NK-92 (cell line): ENCODE data around the gene RXFP4.
"Not testable (repeated sequence)": the region's sequence is repeated elsewhere in the genome, so short reads cannot be mapped to it uniquely, and the experiment has no call there.

ENCODE experiments used
- DNase-seq: peaks from one replicate; lab custom pipeline; 2025; ENCODE audit not compliant: unreplicated experiment; lab: John Stamatoyannopoulos, UW

RXFP4 gene

GRCh38 chr1:155940993-155941844, at the start of gene RXFP4:
RXFP4 (plus strand) TSS chr1:155941638; CDS start chr1:155941710, 72 bp downstream.
- no peak for DNase-seq

DNA sequence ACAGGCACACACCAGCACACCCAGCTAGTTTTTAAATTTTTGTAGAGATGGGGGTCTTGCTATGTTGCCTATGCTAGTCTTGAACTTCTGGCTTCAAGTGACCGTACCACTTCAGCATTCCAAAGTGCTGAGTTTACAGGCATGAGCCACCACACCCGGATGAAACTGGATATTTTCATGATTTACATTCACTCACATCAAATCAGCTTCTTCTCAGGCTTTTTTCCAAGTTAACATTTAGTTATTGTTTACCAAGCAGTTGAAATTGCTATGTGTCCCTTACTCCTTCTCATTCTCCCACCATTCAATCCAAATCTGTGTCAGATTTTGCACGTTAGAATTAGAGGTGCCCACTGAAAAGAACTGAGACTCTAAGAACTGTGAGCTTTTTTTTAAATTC, 48.6 kb upstream of the RXFP4 start:
- no peak for DNase-seq

GRCh38 chr1:155893389-155894142, 47.9 kb upstream of the RXFP4 start:
- no peak for DNase-seq

DNA sequence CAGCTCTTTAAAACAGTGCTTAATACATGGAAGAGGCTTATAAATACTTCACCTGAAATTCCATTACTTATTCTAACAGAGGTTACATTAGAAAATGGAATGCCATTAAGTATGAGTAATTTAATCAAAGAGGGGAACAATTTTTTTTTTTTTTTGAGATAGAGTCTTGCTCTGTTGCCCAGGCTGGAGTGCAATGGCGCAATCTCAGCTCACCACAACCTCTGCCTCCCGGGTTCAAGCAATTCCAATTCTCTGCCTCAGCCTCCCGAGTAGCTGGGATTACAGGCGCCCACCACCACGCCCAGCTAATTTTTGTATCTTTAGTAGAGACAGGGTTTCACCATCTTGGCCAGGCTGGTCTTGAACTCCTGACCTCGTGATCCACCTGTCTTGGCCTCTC, 45.8 kb upstream of the RXFP4 start:
- not testable (repeated sequence) for DNase-seq

- not testable (repeated sequence) for DNase-seq
Measured at GRCh38 chr1:155896476-155896875, 45.0 kb upstream of the RXFP4 start.

DNA sequence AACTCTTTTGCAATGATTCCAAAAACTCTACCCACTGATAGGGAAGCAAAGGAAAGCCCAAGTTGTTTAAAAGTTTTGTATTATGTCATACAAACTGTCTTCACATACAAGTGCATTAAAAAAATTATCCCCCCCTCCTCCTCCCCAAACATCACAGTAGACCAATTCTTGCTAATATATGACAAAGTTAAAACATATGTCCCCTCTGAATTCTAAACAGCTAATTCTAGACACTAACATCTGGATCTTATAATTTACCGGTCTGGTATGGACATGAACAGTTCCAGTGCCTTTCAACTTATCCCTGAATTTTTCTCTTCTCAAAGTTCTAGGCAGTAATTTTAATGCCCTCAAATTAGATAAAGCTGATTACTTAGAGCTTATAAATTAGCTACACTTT, 43.7 kb upstream of the RXFP4 start:
- DNase-seq = no peak

GRCh38 chr1:155898888-155899287, 42.5 kb upstream of the RXFP4 start:
- DNase-seq = no peak

- no peak for DNase-seq
Measured at GRCh38 chr1:155899683-155900082, 41.8 kb upstream of the RXFP4 start.

GRCh38 chr1:155900161-155900560, 41.3 kb upstream of the RXFP4 start:
- DNase-seq = no peak

DNA sequence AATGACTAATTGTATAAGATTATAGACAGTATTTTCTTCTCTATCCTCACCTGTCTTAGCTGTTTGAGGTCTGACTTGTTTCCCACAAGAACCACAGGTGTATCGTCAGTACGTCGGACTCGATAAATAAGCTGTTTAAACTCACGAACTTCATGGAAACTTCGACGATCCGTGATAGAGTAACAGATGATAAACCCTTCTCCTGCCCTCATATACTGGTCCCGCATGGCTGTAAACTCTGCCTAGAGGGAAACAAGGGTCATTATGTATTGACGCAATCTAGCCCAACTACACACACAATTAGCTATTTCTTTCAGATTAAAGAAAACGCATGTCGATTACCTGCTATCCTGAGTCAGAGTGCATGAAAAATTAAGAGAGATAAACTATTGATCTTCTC, 37.2 kb upstream of the RXFP4 start:
- DNase-seq = no peak

GRCh38 chr1:155909894-155910293, 31.5 kb upstream of the RXFP4 start:
- DNase-seq = no peak

GRCh38 chr1:155910621-155911121, 30.8 kb upstream of the RXFP4 start:
- DNase-seq = no peak

DNA sequence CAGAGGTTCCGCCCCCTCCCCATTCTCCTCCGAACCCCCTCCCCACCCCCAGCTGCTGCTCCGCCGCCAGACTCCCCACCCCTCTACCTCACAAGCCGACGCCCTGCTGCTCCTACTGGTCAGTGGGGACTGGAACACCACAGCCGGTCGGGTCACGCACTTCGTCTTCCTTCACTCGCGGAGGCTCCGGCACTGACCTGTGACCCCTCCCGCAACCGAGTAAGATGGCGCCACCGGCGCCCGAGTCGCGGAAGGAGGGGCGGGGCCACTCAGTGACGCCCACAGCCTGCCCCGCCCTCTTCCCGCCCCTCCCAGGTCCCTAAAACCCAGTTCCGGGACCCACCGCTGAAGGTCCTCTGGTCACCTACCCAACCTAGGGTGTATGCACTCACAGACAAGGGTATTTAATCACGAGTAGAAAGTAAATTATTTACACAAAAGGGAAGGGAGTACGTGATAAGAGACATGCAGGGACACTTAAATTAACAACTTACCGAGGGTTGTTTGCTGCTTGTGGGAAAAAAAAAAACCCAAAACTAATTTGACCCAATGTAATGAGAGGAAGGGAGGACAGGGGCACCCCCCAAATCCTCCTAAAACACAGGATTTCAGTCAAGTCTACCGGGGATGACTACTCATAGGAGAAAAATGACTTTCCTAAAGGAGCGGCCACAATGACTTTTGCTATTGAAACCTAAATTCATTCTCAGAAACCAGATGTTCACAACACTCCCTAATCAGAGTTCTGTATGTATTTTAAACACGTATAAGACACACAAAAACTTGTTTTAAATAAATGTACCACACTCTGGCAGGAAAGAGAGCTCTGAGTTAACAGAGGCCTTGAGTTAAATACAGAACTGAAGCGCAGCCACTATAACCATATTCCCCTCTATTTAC, 30.0 kb upstream of the RXFP4 start, which contains the start of gene RIT1:
TSS of gene RIT1 (minus strand) at position 194 of the 900 bp plus-strand sequence. CDS start 588 bp downstream, outside the sequence.
- no peak for DNase-seq

DNA sequence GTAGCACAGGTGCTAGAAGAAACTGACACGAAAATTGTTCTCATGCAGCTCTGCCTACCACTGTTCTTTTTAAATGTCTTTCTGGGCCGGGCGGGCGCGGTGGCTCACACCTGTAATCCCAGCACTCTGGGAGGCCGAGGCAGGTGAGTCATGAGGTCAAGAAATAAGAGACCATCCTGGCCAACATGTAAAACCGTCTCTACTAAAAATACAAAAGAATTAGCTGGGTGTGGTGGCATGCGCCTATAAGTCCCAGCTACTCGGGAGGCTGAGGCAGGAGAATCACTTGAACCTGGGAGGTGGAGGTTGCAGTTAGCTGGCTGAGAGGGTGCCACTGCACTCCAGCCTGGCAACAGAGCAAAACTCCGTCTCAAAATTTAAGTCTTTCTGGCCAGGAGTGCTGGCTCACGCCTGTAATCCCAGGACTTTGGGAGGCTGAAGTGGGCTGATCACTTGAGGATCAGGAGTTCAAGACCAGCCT, 29.3 kb upstream of the RXFP4 start:
- no peak for DNase-seq

GRCh38 chr1:155913969-155914757, 27.3 kb upstream of the RXFP4 start:
- DNase-seq = no peak

DNA sequence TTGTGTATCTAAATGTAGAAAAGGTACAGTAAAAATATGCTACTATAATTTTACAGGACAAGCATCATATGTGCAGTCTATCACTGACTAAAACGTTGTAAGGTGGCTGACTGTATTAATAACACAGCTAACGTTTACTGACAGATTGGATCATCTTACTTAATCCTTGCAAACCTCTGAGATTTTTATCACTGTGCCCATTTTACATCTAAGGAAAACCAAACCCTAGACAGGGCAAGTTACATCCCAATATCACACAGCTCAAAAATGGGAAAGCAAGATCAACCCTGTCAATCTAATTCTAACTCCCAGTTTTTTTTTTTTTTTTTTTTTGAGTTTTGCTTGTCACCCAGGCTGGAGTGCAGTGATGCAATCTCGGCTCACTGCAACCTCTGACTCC, 22.8 kb upstream of the RXFP4 start:
- no peak for DNase-seq

- DNase-seq = no peak
Measured at GRCh38 chr1:155919801-155920200, 21.6 kb upstream of the RXFP4 start.

- no peak for DNase-seq
Measured at GRCh38 chr1:155920717-155921116, 20.7 kb upstream of the RXFP4 start.

- DNase-seq = no peak
Measured at GRCh38 chr1:155925506-155925905, 15.9 kb upstream of the RXFP4 start.

DNA sequence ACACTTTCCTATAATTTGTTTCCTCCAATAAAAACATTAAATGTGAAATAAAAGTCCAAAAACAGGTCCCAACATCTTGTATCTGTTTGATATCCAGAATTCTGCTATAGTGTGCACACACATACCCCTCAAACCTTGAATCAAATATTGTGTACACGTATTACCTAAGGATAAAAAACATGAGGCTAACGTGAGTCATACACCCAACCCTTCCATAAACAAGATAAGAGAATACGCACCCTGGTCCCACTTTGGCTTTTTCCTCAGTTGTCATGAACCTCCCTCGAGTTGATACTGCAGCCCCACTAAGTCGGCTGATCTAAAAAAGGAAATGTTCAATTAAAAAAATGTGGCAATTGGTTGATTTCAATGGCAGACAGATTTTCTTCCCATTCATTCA, 12.4 kb upstream of the RXFP4 start:
- no peak for DNase-seq
